AG04450 (cell line): Measurements from ENCODE around the gene PARD3. TPM values are rescaled to one million over a fixed set of nuclear protein-coding genes. Genes with fewer than 3 reads are reported as not detected.

Experiments used
- CTCF ChIA-PET: fragments of 300-600, 350-600 bp; formaldehyde crosslinking; extraction: SDS; loops from one replicate; lab custom pipeline; 2022; ENCODE audit warnings: antibody characterized with exemption, inconsistent platforms; lab: Charles Lee
- POLR2A ChIA-PET: fragments of 350-600 bp; formaldehyde crosslinking; extraction: SDS; loops from one replicate; lab custom pipeline; 2021; ENCODE audit warnings: antibody characterized with exemption, inconsistent platforms; lab: Yijun Ruan, JAX
- DNase-seq: peaks from one replicate; pipeline ENCODE4 v3.0.0-alpha.2; 2011; ENCODE audit warnings: low read depth, low spot score
- H3K27ac ChIP-seq: one replicate; pipeline ENCODE4 v1.5.1; 2012; ENCODE audit warnings: low read depth, low read length, control low read depth
- H3K27me3 ChIP-seq: one replicate; pipeline ENCODE4 v1.6.0; 2012; ENCODE audit warnings: low read length; ENCODE audit not compliant: control insufficient read depth, insufficient read depth
- H3K4me3 ChIP-seq: 2 replicates; pipeline ENCODE4 v1.5.1; 2011; ENCODE audit warnings: mild to moderate bottlenecking, low read depth, low read length, control low read depth
- H3K9me3 ChIP-seq: 2 replicates; pipeline ENCODE4 v1.5.1; 2012; ENCODE audit warnings: low read length; ENCODE audit not compliant: control insufficient read depth, insufficient read depth
- polyA plus RNA-seq: library from polyadenylated mRNA; depleted of rRNA; stranded (reverse); fragments of >200 nt; gene quantifications from 2 replicates; pipeline ENCODE4 v1.2.3, GENCODE V29; 2011
- TF ChIP-seq, protein P1 (sequence below): IDR thresholded peaks from 2 replicates; pipeline ENCODE4 v1.5.1; 2011; ENCODE audit warnings: low read depth, low read length, control low read depth, inconsistent platforms

Gene PARD3
- polyA plus RNA-seq, 1 experiment, result 43.1 TPM

DNA sequence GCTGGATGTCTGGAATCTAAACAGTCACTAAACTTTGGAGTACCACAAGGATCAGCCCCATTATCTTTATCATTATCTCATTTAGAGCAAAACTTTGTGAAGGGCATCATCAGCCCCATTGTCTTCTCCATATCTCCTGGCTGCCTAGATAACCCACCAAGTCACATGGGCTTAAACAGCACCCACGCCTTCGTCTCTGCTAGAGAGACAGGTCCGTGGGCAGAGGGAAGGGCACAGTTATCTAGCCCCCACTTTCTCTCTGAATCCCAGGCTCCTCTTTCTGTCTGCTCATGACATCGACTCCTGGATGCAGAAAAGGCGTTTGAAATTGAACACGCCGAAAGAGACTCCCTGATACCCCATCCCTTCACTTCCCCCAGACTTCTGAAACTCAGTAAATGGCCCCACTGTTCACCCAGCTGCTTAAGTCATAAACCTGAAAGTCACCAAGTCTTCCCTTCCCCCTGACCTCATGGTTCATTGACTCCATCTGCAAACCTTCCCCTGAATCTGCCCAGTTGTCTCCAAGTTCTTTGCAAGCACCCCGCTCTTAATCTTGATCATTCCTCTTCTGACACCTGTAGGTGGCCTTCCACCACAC, 20.9 kb upstream of the PARD3 start:
- ChIA-PET CTCF (no interaction called here), POLR2A (no interaction called here)
- Histone ChIP-seq H3K4me3 (no peak overlapping the region), H3K9me3 (no peaks in the 10 kb centered on the region), H3K27ac (no peak overlapping the region), H3K27me3 (peaks cover 17% of the 10 kb centered on the region)
- TF ChIP-seq, protein P1, sequence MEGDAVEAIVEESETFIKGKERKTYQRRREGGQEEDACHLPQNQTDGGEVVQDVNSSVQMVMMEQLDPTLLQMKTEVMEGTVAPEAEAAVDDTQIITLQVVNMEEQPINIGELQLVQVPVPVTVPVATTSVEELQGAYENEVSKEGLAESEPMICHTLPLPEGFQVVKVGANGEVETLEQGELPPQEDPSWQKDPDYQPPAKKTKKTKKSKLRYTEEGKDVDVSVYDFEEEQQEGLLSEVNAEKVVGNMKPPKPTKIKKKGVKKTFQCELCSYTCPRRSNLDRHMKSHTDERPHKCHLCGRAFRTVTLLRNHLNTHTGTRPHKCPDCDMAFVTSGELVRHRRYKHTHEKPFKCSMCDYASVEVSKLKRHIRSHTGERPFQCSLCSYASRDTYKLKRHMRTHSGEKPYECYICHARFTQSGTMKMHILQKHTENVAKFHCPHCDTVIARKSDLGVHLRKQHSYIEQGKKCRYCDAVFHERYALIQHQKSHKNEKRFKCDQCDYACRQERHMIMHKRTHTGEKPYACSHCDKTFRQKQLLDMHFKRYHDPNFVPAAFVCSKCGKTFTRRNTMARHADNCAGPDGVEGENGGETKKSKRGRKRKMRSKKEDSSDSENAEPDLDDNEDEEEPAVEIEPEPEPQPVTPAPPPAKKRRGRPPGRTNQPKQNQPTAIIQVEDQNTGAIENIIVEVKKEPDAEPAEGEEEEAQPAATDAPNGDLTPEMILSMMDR, result no peak
- DNase-seq, result no peak

DNA sequence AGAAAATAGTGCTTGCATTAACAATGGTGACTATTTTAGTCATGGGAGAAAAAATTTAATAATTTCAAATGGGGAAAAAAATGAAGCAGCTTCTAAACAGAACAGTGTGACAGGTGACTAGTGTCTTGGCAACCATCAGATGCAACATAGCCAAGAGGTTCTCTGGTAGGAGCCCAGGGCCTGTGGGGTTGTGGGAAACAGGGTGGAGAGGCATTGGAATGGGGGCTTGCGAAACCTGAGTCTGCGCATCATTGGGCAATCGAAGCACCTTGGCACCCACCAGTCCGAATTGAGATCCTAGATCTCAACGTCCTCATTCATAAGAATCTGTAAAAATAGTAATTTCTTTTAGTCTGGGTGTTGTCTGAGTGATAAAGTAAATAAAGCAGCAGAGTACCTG, 19.2 kb upstream of the PARD3 start:
- ChIA-PET CTCF (no interaction called here), POLR2A (no interaction called here)
- peaks cover 13% of the 10 kb centered on the region for H3K27me3 ChIP-seq
- H3K9me3 ChIP-seq, result no peaks in the 10 kb centered on the region
- no peak for DNase-seq
- no peak overlapping the region for H3K4me3 ChIP-seq
- TF ChIP-seq, protein P1, result no peak
- no peak overlapping the region for H3K27ac ChIP-seq

DNA sequence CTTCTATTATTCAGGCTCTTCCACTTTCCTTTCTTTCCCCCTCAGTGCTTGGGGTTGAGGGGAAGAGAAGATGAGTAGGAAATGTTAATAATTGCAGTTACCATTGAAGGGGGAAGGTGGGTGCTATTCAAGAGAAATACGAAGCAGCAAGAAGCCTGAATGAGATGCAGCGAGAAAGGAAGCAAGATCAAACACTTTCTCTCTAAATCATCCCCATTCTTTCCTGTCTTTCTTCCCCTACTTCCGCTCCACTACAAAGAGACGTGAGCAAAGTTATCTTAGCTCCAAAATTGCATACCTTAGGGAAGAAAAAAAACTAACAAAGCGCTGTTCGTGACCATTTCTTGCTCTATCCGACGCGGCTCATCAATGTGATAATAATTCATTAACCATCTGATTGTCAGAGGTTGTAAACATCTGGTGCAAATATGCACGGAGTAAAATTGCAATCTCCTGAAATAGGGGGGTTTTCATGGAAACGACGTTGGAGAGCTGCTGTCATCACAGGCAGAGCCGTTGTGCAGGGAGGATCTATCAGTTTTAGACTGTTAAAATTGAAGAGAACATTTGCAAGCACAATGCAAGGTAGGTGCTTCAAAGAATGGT, 15.2 kb upstream of the PARD3 start:
- CTCF ChIA-PET, result no interaction called here

DNA sequence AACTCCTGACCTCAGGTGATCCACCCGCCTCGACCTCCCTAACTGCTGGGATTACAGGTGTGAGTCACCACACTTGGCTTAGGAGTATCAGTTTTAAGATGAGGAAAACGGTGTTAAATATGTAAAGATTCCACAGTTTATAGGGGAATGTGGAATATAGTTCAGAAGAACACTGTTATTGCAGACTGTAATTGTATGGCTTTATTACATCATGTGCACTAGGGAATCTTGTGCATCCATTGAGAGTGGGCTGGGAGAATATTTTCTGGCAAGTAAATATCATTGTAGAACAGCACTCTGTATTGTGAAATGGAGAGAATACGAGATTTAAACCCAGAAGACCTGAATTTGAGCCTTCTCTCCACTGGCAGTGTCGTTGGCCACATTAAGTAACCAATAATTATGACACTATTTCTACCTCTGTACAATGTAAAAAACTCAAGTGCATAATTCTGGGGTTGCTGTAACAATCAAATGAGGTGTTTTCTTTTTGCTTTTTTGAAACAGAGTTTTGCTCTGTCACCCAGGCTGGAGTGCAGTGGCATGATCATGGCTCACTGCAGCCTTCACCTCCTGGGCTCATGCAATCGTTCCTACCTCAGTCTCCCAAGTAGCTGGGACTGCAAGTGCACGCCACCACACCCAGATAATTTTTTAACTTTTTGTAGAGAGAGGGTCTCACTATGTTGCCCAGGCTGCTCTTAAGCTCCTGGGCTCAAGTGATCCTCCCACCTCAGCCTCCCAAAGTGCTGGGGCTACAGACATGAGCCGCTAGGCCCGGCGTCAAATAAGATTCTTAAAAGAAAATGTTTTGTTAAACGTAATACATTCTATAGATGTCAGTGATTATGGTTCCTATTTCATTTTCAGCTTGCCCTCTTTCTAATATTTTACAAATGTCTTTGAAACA, 12.0 kb upstream of the PARD3 start:
- Histone ChIP-seq H3K9me3 (no peaks in the 10 kb centered on the region), H3K4me3 (no peak overlapping the region), H3K27me3 (no peaks in the 10 kb centered on the region), H3K27ac (no peak overlapping the region)
- ChIA-PET CTCF (no interaction called here), POLR2A (no interaction called here)
- DNase-seq, result no peak
- TF ChIP-seq, protein P1, result no peak

More for the DNA sequence above, 15.2 kb upstream of the PARD3 start:
- H3K27ac ChIP-seq, result no peak overlapping the region
- H3K9me3 ChIP-seq, result no peaks in the 10 kb centered on the region
- DNase-seq, result no peak
- H3K27me3 ChIP-seq, result no peaks in the 10 kb centered on the region
- TF ChIP-seq, protein P1, result no peak
- H3K4me3 ChIP-seq, result no peak overlapping the region
- POLR2A ChIA-PET, result interaction anchor here (0.7 kb wide), 1 partner anchor 165 kb away, joined by 3 read pairs; no protein-coding TSS in a partner anchor
